Stimulated activated CD4-positive, alpha-beta T cell treated with anti-CD3 and anti-CD28 coated beads, Interleukin-2, amount 100 ng/mL, for 4 hours (primary cell): ENCODE results near the gene SPACA9.
A peak's percentile ranks its signal among the peaks of the same experiment; 100 is the strongest.

Source experiments
- DNase-seq: peaks from one replicate; pipeline ENCODE4 v3.0.0-alpha.2; 2020; ENCODE audit warnings: low read depth

SPACA9 gene

DNA sequence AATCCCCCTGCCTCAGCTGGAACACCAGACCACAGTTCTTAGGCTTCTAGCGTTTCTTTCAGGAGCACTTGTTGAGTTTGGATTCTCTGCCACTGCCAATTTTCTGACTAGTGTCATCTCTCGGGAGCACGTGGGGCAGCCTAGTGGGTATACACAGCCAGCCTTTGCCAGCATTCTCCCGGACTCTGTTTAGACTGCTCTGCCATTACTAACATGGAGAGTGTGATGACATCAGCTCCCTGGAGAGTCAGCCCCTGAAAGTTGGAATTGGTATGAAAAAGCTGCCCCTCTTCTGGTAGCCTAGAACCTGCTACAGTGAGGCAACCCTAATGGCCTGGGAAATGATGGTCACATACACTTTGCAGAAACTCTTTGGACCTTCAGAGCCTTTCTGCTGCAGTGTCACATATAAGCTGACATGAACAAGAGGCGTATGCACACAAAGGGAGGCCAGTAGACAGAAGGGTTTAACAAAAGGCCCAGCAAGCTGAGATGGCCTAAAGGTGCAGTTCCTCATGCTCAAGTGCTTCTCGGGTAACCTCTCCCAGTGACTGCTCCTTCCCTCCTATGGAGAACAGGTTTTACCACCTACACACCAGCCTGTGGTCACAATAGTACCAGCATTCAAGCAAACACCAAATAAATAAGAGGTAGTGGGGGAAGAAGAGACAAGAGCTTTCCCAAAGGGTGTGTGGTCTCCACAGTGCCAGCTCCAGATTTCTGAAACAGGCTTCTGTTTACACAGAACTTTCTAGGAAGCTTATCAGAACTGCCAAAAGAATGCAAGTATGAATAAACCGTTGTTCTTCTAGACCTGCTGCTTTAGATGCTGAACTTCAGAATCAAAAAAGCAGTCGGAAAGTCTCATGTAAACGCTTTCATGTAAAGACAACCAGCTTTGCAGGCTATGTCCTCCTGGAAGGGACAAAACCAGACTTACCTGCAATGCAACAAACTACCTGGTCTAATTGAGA lies 16.5 kb downstream of the SPACA9 start:
- DNase-seq = no peak

DNA sequence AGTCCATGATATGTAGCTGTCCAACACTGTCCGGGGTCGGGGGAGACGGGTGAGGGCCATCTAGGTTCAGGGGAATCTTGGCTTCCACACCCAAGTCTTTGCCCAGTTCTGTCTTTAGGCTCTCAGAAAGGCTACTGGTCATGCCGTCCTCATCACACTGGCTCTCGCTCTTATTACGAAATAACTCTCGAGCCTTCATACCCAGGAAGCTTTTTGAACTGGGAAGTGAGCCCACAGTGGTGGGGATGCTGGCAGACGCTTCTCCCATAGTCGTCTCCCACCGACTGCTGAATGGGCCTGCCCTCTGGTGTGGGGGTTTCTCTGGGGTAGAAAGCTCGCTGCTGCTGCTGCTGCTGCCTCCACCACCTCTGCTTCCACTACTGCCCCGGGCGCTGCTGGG lies 17.6 kb downstream of the SPACA9 start:
- no peak for DNase-seq

DNA sequence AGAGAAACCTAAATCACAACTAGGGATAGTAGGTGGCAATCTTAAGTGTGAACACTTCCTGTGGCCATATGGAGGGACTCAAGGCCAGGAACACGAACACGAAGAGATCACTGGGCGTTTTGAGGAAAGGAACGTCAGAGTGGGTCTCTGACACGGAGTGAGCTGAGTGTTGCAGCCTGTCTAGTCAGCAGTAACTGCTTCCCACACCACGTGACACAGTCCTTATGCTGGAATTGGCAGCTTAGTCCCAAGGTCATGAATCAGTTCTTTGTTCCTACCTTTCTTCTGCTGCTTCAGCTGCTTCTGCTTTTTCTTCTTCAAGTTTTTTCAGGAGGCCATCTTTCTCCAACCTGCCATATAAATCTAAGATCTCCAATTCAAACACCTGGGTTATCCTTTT lies 18.2 kb downstream of the SPACA9 start:
- no peak for DNase-seq

DNA sequence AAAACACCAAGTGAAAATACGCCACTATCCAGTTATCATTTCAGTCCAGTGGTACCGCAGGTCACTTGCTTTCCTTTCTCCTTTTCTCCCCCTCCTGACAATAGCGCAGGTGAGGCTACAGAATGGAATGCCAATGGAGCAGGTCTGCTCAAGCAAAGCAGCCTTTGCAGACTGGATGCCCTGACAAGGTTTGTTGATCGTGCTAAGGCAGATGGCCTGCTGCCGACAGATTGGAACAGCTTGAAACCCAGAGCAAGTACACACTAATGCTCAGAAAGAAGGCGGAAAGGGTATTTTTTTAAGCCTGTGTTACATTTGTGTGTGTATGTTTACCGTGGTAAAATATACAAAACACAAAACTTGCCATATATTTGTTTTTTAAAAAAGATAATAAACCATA lies 19.4 kb downstream of the SPACA9 start:
- no peak for DNase-seq

DNA sequence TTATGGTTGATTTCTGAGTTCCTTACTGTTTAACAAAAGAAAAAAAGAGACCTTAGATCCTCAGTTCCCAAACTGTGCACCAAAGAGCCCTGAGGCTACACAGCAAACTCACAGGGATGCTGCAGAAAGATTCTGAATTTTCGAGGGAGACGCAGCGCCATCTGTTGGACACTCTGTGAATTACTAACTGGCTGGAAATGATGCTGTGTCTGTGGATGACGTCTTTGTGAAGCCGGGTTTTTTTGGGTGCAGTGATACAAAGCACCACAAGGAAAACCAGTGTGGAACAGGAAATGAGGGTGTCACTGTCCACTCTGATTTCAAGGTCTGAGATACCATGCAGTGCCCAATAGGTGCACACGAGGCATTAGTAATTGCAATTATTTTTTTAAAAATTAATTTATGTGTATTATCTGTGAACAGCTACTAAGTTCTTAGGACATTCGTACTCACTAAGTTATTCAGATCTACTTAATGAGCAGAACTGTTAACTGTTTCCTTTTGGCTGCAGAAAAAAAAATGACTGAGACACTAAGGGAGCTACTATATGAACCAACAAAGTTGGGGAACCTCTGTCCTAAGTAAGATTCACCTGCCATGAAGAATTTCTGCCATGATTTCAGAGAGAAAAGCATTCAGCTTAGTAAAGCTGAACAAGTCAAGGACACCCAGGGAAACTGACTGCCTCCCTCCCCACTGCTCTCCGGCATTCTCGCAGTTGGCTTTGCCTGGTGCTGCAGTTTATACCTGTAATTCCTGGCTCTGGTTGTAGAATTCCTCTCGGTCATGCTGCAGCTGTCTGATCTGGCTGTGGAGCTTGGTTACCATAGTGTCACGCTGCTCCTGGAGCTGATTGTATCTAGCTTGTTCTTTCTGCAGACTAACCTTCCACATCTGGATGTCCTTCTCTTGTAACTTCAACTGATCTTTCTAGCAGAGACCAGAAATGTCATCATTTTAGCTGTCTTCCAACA lies 23.4 kb downstream of the SPACA9 start:
- DNase-seq = peak; percentile 48

DNA sequence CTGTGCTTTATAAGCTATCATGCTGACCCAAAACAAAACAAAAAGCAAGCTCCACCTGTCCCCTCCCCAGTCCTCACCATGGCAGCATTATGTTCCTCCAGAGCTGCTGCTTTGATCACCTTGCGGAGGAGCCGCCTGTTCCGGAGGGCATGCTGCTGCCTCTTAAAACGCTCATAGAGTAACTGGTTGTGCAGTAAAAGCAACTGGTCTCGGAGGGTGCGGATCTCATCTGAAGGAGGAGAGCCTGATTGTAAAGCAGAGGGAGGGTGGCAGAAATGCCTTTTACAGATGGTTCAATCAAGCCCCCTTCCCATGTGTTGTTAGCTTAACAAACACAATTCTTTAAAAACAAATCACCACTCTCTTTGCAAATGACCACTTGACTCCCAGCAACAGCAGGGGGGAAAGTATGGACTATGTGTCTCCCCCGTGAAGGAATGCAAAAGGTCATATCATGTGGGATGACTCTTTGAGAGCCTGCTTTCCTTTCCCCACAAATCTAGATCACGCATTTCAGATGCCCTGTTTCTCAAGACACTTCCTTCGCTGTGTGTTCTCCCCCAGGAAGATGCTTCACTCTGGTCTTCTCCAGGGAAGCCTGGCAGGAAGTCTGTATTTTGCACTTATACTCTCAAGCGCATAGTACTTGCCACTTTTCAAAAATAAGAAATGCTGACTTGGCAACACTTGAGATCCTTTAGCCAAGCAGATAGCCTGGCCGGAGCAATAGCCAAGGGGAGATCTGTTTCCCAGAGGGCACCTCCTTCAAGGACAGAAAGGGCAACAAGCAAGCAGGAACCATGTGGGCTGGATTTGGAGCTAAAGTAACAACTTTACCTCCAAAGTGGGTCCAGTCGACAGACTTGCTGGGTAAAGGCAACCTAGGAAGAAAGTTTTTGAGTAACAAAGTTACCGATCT lies 25.1 kb downstream of the SPACA9 start:
- no peak for DNase-seq

DNA sequence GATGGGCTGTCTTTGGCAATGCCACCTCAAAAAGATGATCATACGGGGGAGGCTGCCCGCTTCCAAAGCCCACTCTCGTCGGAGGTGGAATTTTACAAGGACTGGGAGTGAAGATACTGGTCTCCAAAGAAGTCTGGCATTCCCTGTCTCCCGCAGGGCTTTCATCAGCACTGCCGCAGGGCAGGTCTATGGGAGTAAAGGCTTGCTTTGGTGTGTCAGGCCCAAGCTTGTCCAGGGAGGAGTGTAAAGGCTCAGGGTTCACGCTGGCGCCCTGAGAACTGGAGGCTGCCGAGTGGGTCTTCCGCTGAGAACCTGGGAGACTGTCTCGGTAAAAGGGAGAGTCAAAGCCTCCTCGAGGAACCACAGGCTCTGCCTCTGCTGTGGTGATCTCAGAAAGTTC lies 27.0 kb downstream of the SPACA9 start:
- DNase-seq = no peak

DNA sequence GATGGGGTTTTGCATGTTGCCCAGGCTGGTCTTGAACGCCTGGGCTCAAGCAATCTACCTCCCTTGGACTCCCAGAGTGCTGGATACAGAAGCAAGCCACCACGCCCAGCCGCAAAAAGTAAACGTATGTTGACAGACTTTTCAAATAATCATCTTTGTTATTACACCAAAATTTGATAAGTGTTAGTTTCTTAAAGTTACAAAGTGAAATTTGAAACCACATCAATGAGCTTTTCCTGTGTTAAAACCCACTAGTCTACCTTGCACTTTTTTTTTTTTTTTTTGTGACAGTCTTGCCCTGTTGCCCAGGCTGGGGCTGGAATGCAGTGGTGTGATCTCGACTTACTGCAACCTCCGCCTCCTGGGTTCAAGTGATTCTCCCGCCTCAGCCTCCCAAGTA lies 29.9 kb downstream of the SPACA9 start:
- DNase-seq = no peak

DNA sequence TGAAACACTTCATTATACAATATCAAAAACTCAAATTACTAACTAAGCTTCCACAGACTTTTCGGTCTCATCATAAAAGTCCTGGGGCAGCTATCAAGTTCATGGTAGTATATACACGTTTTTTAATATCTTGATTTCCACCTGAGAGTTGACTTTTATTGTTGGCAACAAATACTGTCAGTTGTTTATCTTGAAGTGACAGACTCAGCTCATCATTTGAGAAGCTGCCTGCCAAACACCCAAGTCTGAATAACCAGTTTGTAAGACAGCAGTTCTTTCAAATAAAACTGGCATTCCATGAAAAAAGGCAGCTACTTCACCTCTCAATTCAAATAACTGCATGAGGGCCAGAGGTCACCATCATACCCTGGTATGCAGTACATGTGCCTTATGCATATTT lies 30.6 kb downstream of the SPACA9 start:
- no peak for DNase-seq

DNA sequence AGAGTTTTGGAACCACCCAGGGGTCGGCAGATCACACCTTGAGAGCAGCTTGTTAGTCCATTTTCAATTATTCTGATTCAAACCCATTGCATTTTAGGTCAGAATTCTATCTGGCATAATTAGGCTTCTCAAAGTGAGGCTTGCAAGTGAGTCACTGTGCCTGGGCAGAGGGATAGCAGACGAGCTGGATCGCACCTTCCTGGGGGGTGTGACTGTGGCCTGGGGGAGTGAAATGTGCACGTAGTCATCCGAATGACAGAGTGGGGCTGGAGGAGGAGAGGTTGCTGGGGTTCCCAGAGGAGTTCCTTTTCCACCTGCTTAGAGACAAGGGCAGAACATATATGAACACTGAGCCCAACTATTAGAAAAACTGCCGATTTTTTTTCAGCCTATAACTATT lies 31.7 kb downstream of the SPACA9 start:
- no peak for DNase-seq

DNA sequence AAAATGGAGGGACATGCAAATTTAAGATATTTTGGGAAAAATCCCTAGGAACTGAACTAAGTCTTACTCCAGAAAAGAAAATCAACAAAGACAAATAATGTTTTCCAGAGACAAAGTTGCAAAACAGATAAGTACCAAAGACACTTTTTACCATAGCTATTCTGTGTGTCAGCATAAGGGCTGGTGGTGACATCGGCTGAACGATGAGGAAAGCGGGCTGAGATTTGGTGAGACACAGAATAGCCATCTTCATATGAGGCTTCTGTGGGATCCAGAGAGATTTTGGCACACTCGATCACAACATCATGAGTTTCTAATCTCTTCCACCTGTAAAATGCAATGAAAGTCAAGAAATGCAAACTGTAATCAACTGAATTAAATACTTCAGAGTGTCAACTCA lies 33.4 kb downstream of the SPACA9 start:
- DNase-seq = no peak

DNA sequence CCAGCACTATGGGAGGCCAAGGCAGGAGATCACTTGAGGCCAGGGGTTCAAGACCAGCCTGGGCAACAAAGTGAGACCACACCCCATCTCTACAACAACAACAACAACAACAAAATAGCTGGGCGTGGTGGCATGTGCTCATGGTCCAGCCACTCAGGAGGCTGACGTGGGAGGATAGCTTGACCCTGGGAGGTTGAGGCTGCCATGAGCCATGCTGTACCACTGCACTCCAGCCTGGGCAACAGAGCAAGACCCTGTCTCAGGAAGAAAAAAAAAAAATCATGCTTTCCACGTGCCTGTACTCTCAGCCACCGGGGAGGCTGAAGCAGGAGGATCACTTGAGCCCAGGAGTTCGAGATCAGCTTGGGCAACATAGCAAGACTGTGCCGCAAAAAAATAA lies 36.2 kb downstream of the SPACA9 start:
- DNase-seq = no peak

DNA sequence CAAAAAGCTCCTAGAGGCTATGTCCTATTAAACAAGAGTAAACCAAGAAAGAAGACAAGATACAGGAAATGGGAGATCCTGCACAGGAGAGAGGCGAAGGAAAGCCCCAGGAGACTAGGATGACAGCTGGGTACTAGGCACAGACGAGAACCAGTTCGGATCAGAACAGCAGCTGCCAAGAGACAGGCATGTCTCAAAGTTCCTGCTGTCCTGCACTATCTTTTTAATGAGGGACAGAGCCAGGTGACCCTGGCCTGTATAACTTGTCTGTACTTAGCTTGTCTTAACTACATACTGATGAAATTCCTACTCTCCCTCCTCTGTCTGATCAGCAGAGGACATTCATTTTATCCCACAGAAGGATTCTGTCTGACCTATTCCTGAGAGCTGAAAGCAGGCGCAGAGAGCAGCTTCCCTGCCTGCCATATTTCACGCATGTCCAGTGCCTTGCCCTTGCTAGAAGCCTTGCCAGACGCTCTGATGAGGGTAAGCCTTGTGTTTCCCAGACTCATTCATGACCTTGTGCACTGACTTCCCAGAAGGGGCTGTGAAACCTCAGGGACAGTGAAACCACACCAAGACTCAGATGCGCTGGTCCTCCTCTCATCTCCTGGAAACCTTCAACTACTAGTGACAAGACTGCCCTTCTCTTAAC lies 41.0 kb downstream of the SPACA9 start:
- no peak for DNase-seq

DNA sequence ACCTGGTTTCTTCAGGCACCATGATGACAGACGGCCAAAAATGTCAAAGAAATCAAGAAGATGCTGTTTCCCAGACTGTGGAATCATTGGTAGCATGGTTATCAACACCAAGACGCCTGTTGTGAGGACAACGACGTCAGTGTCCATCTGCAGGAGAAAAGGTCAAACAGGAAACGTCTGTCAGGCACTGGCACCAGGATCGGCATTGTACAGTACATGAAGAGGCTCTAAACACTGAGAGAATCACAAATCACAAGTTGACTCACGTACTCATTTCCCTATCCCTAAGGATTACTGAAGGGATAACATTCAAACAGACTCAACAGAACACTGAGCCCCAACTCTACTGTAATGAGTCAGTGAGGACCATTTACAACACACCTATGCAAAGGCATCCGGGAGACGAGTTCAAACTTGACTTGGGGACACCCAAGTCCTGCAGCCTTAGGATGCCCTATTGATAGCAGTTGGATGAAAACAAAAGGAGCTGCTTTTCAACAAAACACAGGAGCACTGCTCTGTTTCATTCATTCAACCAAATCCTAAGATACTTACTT lies 44.7 kb downstream of the SPACA9 start:
- DNase-seq = no peak

DNA sequence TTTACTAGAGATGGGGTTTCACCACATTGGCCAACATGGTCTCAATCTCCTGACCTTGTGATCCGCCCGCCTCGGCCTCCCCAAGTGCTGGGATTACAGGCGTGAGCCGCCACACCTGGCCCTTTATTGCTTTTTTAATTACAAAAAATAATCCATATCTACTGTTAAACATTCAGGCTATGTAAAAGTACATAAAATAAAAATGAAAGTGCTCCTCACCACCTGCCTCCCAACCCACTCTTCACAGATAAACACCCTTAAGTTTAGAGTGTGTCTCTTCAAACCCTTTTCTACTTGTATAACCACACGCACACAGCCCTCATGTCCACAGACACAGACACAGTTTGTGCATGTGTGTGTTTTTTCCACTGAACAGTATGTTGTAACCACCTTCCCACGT lies 49.0 kb downstream of the SPACA9 start:
- no peak for DNase-seq

DNA sequence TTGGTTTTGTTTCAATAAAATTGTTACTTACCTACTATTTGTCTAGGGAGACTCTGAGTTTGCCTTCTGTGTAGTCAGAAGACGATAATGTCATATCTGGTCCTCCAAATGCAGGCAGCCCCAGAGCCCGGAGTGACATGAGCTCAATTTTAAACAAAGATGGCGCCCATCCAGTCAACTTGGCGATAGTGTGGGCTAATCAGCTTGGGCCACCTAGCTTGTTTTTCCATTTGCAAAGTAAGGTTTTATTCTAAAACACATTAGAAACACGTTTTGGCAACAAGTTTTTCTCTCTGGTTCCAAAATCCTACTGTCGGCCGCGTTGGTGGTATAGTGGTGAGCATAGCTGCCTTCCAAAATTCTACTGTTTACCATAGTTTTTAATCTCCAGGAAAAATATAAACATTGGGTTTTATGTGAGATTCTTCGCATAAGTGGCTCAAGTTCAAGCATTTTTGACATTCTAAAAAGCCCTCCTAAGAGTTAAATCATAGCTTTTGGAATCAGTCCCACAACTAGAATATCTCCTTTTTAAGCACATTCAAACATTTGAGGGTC lies 52.6 kb downstream of the SPACA9 start:
- no peak for DNase-seq

DNA sequence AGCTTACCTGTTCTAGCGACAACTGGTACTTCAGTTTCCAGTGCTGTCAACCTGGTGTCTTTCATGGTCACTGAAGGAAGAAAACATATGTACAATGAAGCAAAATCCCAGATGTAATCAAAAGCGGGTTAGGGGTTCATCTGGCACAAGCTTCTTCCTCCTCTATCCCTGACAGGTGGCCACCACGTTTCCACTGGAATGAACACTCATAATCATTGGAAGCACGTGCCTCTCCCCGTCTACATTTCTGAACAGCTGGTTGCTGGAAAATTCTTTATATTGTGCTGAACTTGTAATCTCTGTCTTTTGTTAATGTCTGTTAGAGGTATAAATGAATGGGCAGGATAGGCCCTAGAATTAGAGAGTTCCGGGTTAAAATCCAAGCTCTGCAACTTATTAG lies 56.3 kb downstream of the SPACA9 start:
- DNase-seq = no peak

DNA sequence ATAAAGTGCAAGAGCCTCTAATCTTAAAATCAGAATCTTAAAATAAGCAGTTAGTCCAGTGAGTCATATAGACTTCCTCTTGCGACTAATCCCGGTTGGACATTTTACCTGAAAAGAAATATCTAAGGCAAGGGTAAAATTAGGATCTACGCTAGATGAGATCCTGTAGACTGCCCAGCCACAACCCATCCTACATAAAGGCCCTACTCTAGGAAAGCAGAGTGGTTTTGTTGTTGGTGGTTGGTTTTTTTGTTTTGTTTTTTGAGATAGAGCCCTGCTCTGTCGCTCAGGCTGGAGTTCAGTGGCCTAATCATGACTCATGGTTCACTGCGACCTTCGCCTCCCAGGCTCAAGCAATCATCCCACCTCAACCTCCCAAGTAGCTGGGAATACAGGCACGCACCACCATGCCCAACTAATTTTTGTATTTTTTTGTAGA lies 58.8 kb downstream of the SPACA9 start:
- DNase-seq = no peak

DNA sequence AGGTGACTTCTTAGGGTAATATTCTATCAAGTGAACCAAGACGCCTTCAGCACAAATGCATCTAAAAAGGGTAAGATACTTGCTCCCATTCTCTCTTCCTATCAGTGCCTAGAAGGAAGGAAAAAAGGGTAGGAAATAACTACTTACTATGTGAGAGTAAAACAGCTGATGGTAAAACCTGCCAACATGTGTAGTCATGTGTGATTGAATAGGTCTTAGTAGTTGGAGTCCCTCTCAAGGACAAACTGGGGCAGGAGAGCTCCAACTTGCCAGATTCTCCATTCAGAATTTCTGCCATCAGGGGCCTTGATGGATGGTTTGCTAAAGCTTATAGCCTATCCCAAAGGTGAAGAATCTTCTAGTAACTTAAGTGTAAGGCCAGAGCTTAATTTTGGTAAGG lies 60.5 kb downstream of the SPACA9 start:
- DNase-seq = no peak
